NCI-H1092 (cell line): Measurements from ENCODE around the gene PLEKHD1.
"Not testable (repeated sequence)": the region's sequence is repeated elsewhere in the genome, so short reads cannot be mapped to it uniquely, and the experiment has no call there.

ENCODE experiments used
- DNase-seq: peaks from one replicate; lab custom pipeline; 2025; lab: John Stamatoyannopoulos, UW

PLEKHD1 gene

DNA sequence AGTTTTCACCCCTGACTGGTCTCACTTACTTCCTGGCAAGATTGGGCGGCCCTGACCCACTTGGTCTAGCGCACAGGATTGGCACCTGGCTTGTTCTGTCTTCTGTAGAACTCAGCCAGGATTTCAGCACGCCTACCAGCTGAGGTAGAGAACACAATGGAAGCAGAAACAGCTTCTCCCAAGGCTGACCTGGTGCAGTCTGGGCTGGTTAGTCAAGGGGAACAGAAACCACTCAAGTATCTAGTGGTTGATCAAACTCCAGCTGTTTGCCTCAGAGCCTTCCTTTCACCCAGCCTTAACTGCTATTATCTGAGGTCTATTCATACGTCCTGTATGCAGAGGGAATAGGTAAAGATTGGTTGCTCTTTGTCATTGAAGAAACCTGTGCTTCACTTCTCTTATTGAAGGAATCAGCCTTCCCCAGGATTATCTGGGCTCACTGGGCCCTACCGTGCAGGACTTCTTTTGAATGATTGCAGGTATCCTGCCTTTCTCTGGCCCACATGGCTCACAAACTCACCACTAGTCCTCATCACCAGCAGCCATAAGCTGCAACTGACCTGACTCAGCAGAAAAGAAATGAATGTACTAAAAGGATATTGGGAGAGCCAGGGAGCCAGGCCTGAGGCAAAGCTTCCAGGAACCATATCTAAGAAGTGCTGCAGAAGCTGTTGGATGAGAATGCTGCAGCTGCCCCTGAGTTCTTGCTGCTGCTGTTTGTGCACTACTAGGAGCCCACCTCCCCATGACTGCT, 2.5 kb upstream of the PLEKHD1 start:
- DNase-seq = no peak

DNA sequence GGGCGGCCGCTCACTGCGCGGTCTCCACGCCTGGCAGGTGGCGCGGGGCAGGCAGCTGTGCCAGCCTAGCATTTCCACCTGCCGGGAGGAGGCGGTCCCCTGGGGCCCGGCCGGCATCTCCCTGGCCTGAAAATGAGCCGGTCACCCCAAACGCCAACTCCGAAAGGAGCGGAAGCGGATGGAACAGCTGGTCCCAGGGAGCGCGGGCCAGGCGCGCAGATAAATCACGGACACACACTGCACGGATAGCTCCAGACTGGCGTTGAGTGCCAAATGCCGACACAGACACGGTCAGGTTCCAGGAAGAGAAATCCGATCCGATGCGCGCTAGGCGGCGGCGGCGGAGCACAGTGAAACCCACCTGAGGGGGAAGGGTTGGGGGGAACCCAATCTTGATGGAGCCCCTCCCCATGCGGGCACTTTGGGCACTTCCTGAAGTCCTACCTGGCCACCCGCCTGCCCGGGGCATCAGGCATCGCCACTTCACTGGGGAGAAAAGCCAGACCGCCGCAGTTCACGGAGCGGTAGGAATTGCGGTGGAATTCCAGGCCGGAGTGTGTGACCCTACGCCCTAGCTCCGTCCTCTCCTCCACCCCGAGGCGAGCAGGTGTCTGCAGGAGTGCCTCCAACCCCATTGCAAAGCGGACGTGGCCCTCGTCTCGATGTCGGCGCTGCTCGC, 624 bp upstream of the PLEKHD1 start:
- DNase-seq = no peak

DNA sequence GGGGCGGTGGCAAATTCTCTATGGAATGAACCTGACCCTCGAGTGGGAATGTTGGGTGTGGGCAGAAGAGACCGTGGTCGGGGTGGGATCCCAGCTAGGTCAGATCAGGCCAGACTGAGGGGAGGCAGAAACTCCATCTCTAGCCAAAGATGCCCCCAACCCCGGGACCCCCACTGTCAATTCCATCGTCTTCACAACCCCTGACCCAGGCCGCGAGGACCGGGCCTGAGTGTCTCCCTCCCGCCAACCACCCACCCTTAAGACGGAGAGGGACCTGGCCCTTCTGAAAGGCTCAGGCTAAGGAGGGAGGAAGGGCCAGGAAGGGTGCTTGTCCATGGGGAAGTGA, 760 bp downstream of the PLEKHD1 start:
- DNase-seq = no peak

DNA sequence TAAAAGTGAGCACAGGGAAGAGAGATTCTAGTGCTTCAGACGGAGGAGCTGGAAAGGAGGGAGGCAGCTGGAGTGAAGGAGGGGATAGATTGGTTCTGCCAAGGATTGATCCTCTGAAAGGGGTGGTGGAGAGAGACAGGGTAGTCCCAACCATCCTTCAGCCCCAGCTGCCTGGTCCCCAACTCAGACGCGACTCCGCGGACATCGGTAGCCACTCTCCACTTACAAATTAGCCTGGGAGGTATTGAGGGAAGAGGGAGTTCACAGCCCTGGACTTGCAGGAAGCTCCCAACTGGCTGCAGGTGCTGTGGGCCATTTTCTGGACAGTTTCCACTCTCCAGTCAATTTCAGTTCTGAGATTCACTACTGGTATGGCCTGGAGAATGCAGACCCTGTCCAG, 1.2 kb downstream of the PLEKHD1 start:
- no peak for DNase-seq

DNA sequence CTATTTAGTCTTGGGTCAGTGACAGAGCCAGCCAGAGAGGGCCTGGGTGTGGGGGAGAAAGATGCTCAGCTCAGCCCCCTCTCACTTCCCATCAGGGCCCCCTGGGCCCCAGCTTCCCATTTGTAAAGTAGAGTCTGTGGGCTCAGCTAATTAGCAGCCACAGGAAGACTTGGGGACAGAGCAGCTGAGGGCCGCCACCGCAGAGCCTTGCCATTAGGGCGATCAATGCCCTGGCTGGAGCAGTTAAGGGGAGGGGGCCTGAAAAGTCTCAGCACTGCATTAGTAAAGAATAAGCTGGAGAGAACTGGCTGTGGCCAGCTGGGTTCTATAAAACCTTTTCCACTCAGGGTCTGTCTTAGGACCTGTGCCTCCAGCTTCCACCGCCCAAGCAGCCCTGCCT, 2.7 kb downstream of the PLEKHD1 start:
- no peak for DNase-seq

DNA sequence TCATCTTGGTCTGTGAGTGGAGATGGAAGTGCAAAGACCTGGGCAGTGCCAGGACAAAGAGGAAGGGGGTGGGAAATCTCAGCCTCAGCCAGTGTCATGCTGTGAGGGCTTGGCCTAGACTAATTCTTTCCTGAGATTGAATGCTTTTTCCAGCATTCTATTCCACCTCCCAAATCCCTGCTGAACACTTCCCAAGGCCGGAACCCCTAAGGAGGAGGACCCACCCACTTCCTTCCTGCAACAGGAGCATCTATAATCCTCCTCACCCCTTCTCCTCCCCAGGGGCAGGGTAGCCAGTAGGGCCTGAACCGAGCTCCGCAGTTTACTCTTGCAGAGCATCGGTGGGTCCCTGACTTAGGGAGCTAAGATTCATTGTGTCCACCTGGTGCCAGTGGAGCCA, 3.2 kb downstream of the PLEKHD1 start:
- DNase-seq = no peak

DNA sequence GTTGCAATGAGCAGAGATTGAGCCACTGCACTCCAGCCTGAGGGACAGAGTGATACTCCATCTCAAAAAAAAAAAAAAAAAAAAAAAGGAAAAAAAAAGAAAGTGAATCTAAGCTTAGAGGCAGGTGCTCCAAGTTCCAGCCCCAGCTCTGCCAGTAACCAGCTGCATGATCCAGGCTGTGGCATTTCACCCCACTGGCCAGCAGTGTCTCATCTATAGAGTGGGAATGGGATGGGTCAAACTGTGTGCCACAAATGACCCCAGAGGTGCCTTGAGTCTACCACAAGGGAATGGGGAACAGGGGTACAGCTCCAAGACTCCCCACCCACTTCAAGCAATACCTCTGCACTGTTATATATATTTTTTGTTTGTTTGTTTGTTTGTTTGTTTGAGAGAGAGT, 5.0 kb downstream of the PLEKHD1 start:
- DNase-seq = no peak

DNA sequence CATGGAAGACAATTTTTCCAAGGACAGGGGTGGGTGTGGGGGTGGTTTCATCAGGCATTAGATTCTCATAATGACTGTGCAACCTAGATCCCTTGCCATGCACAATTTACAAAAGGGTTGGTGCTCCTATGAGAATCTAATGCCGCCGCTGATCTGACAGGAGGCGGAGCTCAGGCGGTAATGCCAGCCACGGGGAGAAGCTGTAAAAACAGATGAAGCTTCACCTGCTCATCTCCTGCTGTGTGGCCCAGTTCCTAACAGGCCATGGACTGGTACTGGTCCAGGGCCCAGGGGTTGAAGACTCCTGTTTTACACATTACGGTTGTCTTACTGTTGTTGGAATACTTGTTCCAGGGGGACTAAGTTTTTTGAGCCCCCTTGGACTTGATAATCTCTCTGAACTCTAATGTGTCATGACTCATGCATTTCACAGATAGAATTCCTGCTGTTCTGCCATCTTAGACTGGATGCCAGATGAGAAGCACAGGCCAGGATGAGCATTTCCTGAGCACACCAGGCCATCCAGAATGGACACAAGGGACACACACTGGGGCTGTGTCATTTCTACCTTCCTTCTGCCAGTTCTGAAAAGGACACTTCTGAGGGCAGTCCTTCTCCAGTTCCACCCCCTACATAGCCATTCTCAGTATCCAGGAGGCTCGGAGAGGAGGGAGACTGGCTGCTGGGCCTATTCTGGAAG, 5.8 kb downstream of the PLEKHD1 start:
- DNase-seq = no peak

DNA sequence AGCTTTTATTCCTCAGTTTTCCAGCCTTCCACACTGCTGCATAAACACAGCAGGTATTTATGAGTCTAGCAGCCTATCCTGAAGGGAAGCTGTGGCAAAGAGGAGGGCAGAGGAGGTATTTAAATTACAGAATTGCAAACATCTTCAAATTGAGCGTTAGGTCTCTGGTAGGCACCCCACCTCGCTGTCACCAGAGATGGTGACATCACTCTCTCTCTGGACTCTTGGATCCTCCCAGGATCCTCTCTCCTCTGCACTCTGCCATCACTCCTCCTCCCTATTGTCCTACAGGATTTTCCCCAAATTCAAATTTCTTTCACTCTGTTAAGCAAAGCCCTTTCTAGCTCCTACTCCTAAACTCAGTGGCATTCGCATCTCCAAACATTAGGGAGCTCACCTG, 6.7 kb downstream of the PLEKHD1 start:
- no peak for DNase-seq

DNA sequence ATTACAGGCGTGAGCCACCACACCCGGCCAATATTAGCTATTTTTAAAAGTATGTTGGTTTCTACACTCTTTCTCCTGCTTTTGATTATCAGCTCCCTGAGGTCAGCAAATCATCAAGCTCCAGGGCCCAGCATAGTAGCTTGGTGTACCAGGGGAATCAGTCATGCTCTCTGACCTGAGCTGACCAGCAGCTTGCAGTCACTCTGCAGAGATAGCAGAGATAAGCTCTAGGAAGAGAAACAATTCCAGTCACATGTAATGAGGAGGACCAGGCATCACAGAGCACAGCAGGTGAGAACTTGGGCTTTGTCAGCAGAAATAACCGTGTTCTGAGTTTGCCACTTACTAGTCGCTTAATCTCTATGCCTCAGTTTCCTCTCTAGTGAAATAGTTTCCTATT, 8.5 kb downstream of the PLEKHD1 start:
- no peak for DNase-seq

DNA sequence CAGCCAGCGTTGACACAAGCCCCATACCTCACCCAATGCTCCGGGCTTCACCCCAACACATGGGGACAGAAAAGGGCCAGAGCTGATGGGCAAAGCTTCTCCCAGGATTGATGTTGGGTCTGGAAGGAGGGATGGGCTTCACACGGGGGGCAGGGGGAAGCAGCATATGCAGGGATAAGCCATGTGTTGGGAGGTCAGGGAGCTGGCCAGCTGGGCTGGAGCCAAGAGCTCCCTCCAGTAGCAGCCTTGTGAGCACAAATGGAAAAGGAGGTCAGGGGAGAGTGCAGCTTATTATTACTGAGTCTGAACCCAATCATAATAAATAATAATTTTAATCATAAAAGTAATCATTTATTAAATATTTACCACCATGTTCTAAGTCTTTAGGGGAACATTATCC, 9.3 kb downstream of the PLEKHD1 start:
- no peak for DNase-seq

DNA sequence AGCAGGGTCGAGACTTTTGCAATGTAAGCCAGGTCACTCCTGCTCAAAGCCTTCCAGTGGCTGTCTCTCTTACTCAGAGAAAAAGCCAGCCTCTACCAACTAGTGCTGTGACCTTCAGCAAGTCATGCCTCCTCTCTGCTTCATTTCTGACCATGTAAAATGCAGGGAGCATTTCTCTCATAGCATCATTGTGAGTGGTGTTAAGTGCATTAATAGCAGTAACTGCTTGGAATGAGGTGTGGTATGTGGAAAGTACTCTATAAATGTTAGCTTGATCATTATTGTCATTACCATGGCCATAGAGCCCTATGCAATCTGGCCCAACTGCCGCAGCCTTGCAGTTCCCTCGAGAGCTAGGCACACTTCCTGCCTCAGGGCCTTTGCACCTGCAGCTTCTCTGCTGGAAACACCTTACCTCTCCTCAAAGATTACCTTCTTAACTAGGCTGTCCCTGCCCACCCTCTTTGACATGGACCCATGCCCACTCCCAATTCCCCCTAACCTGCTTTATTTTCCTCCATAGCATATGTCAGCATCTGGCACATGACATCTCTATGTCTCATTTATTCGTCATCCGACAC, 10.9 kb downstream of the PLEKHD1 start:
- DNase-seq = no peak

DNA sequence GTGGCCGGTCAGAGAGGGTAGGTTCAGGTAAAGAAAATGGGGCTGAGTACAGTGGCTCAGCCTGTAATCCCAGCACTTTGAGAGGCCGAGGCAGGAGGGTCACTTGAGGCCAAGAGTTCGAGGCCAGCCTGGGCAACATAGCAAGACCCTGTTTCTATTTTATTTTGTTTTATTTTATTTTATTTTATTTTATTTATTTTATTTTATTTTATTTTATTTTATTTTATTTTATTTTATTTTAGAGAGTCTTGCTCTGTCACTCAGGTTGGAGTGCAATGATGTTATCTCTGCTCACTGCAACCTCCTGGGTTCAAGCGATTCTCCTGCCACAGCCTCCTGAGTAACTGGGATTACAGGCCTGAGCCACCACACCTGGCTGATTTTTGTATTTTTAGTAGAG, 13.3 kb downstream of the PLEKHD1 start:
- DNase-seq = not testable (repeated sequence)

DNA sequence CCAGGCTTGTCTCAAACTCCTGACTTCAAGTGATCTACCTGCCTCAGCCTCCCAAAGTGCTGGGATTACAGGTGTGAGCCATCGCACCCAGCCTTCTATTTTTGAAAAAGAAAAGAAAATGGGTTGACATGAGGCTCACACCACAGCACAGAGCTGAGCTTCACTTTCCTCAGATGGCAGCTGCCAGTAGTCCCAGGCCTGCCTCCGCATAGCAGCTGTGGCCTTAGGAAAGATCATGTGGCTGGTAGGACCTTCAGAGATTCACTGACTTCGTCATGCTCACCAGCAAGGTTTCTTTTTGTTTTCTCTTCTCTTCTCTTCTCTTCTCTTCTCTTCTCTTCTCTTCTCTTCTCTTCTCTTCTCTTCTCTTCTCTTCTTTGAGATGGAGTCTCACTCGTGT, 13.8 kb downstream of the PLEKHD1 start:
- DNase-seq = not testable (repeated sequence)

DNA sequence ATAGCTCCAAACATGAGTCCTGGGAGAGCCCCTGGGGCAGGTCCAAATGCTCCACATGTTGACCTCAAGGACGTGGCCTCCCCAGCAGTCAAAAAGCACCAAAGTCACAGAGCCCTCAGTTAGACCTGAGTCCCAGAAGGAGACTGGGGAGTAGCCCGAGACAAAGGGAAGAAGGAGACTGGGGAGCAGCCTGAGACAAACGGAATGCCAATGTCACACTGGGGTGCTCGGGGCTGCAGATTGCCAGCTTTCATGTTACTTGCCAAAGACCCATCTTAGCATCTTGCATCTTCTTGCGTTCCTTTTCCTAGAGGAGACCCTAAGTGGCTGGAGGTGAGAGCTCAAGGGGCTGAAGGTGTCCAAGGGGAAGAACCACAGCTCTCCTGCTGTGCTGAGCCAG, 14.9 kb downstream of the PLEKHD1 start:
- no peak for DNase-seq

DNA sequence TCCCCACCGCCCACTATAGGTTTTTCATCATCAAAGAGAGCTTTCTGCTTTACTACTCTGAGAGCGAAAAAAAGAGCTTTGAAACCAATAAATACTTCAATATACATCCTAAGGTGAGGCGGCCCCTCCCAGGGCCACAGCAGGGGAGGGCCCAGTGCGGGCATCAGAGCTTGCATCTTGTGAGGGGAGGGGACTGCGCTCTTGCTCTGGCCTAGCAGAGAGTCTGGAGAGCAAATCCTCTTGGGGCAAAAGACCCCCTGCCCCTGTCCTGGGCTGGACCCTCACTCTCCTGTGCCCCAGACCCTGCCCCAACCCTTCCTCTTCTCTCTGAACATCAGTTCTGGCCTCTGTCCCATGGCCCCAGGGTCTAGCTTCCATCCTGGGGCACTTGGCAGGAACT, 15.6 kb downstream of the PLEKHD1 start:
- no peak for DNase-seq

DNA sequence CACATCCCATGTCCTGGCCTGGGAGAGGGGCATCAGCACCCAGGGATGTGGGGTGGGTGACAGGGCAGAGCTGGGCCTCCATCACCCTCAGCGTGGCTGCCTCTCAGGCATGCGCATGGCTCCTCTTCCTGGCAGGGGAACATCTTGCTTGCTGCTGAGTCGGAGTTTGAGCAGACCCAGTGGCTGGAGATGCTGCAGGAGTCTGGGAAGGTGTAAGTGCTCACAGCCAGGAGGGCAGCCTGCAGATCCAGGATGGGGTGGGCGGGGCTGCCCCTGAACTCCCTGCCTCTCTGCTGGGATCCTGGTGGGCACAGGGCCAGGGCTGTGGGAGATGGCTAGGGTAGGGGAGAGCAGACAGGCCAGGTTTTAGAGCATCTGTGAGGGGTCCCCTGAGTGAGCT, 16.2 kb downstream of the PLEKHD1 start:
- no peak for DNase-seq

DNA sequence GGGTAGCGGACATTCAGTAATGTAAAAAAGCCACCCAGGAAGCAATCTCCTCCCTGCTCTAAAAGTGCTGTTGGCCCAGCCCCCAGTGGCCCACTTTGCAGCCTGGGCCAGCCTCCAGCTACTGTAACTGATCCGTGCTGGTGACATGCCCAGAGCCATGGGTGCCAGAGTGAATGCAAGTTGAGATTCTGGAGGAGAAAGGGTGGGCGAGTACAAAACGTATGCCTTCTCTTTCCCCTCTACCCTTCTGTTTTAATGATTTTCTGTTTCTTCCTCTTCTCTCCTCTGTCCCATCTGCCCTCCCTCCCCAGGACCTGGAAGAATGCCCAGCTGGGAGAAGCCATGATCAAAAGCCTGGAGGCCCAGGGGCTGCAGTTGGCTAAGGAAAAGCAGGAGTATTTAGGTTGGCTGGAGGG, 16.9 kb downstream of the PLEKHD1 start:
- peak; percentile 79 for DNase-seq

DNA sequence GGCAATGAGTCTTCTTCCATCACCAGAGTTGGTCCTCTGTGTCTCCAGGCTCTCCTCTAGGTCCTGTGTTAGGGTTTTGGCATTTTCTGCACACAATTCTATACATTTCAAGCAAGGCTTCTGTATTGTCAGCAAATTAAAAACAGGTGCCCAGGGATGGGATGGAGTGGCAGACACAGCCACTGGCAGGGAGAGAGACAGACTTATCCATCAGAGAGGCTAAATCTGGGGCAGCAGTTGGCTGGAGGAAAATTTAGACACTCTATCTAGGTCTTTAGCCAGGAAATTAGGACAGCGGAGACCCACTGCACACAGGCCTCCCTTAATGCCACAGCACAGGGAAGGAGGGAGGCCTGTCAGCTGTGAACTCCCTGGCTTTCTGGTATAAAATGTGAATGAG, 20.2 kb downstream of the PLEKHD1 start:
- DNase-seq = no peak

DNA sequence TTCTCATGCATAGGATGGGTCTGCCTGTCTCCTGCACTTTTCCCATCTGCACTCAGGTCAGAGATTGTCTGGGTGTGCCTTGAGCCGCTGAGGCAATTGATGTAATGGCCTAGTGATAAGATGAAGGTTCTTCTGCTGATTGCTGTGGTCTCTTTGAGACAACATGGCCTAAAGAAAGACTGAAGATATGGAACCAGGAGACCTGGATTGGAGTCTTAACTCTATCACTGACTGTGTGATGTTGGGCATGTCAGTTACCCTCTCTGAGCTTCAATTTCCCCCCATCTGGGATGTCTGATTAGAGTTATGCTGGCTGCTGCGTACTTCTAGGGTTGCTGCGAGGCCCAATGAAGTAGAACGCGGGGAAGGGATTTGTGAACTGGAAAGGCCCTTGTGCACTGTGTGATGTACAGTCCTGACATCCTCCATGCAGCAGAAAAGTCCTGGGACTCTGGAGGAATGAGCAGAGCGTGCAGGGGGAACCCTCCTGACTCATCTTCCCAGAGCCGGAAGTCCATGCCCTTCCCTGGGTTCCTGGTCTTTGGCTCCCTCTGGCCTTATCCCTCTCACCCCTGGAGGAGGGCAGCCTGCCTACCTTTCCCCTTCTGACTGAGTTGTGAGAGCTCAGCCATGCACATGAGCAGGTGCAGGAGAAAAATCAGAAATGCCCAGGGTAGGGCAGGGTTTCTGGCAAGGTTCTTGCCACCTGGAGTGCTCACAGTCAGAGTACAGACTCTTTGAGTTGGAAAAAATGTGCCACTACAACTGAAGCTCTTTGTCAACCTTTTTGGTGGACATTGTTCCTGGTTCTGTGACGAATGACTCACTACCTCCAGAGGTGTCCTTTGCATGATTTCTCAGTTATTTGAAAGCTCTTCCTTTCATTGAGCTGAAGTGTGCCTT, 21.1 kb downstream of the PLEKHD1 start:
- DNase-seq = no peak

DNA sequence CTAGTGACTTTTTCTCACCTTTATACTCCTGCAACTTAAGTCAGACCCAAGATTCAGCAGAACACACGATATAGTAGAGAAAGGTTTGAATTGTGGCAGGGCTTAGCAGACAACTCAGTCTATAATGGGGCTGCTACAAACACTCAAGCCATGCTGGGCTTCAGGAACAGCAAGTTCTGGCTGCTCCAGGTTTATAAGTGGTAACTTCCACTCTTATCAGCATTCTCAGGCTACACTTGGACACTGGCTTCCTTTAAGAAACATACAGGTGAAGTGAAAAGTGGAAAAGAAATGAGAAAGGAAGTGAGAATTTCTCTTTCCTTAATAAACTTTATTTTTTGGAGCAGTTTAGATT, 21.7 kb downstream of the PLEKHD1 start:
- DNase-seq = no peak
